GM19351 (cell line): ENCODE measurements around the gene NUMBL.
A peak's percentile ranks its signal among the peaks of the same experiment; 100 is the strongest.

Experiments
- ATAC-seq: cut with Tn5 transposase; IDR thresholded peaks from one replicate; pipeline ENCODE4 v1.9.1; 2021; ENCODE audit warnings: mild to moderate bottlenecking, moderate library complexity; ENCODE audit not compliant: unreplicated experiment

Gene NUMBL

DNA sequence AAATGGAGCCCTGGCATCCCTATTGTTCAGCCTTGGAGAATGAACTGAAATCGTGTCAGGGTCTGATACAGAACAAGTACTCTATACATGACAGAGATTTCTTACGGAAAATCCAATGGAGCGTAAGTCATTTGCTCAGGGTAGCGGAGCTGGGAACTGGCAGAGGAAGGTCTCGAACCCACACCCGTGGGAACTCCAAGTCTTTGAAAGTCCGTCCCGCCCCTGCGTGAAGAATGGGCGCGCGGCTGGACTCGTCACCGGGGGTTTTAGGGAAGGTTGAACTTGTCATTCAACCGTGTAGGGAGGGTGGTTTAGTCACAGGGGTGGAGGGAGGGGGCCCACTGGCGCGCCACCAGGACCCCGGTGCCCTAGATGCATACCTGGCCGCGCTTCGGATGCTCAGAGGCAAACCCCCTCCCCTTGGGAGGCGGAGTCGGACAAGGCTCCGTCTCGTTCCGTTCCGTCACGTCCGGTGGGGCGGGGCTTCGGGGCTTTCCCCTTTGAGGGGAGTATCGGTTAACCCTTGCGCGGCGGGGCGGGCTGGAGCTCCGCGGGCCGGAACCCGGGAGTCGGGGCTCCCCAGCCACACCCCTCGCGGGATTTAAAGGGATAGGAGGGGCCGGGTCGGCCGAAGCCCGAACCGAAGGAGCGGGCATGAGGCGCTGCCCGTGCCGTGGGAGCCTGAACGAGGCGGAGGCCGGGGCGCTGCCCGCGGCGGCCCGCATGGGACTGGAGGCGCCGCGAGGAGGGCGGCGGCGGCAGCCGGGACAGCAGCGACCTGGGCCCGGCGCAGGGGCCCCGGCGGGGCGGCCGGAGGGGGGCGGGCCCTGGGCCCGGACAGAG lies 26.3 kb upstream of the NUMBL start, which contains the start of the genes COQ8B and ITPKC:
COQ8B (minus strand) TSS at position 405 of the 843 bp plus-strand sequence. CDS start 2,254 bp downstream, outside the sequence.
ITPKC (plus strand) TSS at position 631 of the 843 bp plus-strand sequence; CDS start at position 655, 24 bp downstream.
- ATAC-seq = peak; percentile 70

GRCh38 chr19:40716031-40716481 lies 25.6 kb upstream of the NUMBL start:
- ATAC-seq = no peak

DNA sequence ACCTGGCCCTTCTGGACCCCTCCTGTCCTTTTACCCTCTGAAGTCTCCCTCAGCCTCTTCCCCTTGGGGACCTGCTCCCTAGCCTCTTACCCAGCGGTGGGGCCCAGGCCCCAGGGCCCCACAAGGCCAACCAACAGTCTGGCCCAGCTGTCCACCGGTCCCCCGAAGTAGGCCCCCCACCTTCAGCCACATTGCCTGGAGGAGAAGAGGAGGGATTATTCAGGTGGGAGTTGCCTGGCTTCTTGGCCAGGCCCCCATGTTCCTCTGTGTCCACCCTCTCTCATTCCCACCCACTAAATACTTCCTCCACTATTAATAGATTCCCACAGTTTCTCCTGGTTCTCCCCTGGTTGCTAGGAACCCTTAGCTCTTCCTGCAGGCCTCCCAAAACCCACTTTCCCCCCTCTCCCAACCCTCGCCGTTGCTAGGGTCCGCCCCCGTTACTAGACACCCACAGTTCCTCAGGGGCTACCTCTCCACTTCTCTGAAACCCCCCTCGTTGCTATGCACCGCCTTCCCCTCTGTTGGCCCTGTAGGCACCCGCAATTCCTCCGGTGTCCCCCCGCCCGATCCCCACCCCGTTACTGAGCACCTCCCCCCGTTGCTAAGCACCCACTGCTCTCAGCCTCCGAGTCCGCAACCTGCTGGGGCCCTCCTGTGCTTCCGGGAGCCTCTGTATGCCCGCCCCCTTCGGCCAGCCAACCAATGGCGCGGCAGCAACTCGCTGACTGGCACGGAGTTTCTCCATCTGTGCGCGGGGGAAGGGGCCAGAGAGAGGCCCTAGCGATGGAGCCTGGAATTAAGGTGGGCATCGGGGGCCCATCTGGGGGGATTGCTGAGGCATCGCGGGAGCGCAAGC lies 24.2 kb upstream of the NUMBL start:
- ATAC-seq = peak; percentile 64

GRCh38 chr19:40713939-40714338 lies 23.5 kb upstream of the NUMBL start:
- no peak for ATAC-seq

GRCh38 chr19:40709817-40710216 lies 19.4 kb upstream of the NUMBL start:
- ATAC-seq = no peak

DNA sequence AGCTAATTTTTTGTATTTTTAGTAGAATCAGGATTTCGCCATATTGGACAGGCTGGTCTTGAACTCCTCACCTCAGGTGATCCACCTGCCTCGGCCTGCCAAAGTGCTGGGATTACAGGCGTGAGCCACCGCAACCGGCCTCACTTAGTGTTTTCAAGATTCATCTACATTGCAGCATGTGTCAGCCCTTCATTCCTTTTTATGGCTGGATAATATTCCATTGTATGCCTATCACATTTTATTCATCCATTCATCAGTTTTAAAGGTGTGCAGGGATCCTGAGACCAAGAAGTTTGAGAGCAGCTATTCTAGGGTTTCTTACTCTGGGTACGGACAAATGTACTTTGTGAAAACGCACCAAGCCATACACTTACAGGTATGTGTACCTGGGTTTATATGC lies 17.2 kb upstream of the NUMBL start:
- ATAC-seq = no peak

DNA sequence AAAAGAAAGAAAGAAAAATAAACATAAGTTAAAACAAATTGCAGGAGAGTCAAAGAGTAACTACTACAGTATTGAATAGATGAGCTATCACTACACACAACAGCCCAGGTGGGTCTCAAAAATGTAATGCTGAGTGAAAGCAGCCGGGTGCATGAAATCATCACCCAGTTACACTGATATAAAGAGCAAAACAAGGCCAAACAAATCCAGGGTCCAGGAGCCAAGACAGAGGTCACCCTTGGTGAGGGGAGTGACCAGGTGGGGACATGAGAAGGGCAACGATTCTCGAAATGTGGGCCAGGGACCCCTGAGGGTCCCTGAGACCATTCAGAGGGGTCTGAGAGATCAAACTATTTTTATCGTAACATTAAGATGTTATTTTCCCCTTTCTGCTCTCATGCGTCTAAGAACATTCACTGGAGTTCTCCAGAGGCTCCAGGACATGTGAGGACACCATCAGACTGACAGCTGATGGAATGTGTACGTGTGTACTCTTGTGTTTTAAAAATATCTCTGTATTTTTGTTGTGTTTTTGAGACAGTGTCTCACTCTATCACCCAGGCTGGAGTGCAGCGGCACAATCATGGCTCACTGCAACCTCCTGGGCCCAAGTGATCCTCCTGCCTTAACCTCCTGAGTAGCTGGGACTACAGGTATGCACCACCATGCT lies 15.6 kb upstream of the NUMBL start:
- no peak for ATAC-seq

- no peak for ATAC-seq
Measured at GRCh38 chr19:40705362-40705651, 14.9 kb upstream of the NUMBL start.

- ATAC-seq = no peak
Measured at GRCh38 chr19:40704491-40705361, 14.3 kb upstream of the NUMBL start.

GRCh38 chr19:40703029-40703755 lies 12.7 kb upstream of the NUMBL start:
- no peak for ATAC-seq

- no peak for ATAC-seq
Measured at GRCh38 chr19:40702337-40703012, 12.0 kb upstream of the NUMBL start.

GRCh38 chr19:40701758-40702157 lies 11.3 kb upstream of the NUMBL start:
- no peak for ATAC-seq

DNA sequence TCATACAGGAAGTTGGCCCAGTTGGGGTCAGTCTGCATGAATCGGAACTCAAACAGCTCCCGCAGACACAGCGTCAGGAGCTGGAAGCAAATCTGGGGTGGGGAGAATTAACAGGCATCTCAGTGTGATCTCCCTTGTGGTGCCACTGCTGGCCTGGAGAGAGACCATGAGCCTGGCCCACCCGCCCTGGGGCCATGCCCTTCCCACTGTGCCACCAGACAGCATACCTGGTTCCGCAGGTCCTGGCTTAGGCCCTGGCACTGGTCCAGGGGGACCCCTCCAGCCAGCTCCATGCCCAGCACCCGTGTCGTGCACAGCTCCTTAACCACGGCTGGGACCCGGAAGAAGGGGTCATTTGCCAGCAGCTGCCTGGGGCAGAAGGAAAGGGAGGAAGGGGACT lies 9.6 kb upstream of the NUMBL start:
- no peak for ATAC-seq

- ATAC-seq = no peak
Measured at GRCh38 chr19:40697007-40697406, 6.6 kb upstream of the NUMBL start.

DNA sequence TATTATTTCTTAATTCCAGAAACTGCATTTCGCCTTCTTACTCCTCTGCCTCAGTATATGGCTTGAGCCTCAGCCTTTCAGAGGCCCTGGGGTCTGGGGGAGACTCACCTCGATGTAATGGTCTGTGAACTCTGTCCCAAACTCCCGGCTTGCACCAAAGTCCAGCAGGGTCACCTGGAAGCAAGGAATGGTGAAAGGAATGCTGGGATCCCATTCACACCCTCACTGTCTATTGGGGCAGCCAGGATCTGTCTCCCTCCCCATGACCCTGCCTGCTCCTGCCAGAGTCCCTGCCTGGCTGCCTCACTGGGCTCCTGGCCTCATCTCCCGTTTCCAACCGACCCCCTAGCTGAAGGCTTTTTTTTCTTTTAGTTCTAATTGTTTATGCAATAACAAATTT lies 5.4 kb upstream of the NUMBL start:
- ATAC-seq = no peak

DNA sequence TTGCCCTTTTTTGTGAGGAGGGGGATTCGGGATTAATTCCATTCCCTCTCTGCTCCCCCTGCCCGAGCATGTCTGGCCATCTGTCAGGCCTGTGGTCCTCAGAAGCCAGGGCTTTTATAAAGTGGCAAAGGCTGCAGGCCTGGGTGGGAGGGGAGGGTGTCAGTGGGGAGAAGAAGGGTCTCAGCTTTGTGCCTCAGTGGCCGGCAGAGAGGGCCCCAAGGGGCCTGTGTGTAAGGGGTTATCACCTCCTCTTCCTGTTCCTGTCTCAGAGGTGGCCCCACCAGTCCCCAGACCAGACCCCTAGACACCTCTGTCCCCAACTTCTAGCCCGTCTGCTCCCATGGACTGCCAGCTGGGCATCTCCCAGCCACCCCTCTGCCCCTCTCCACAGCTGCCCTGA lies 3.4 kb upstream of the NUMBL start:
- ATAC-seq = no peak

DNA sequence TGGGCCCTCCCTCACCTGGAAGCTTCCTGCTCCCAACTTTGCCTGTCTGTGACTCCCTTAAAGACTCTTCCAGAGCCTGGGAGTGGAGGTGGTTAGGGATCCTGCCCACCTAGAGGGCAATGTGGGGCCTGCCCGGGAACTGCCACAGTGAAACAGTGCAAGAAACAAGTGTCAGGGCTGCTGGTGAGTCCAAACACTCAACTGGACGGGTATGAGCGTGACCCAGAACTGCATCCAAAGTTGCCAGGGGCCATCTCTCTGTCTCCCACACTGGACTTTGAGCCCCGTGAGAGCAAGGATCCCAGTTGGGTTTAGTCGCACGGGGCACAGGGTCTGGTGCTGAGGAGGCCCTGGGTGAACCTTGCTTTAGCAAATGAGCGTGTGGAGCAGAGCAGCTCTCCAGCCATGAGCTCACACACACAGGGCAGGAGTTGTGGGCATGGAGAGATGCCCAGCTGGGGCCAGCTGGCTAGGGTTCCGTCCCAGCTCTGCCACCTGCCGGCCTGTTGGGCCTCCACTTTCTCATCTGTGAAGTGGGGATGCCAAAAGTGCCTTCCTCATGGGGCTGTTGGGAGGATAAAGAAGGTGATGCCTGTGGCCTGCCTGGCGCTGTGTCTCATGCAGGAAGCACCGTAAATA lies 2.8 kb upstream of the NUMBL start:
- ATAC-seq = no peak

DNA sequence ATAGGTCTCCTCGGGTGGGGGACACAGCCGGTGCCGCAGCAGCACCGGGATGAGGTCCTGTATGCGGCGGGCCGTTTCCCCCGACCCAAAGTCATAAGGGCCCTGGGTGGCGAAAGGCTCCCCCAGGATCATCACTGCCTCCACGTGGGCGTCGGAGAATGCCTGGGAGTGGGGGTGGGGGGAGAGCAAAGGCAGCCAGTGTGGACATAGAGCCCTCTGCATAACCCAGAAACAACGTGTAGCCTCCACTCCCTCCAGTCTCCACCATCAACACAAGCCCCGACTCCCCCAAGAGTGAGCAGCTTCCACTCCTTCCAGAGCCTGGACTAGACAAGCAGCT lies 1.7 kb upstream of the NUMBL start:
- ATAC-seq = no peak
